HepG2 (cell line): Measurements from ENCODE around the gene IGFBP6. TPM values are rescaled to one million over a fixed set of nuclear protein-coding genes. Genes with fewer than 3 reads are reported as not detected.

Experiments used
- ATAC-seq: fragments of 200-7000 bp; cut with Tn5 transposase; 3 replicates; pipeline ENCODE4 v1.9.1; 2020; ENCODE audit warnings: mild to moderate bottlenecking, moderate library complexity
- Bru-seq: library from RNA; stranded (reverse); fragments of 400-500 nt; gene quantifications from one replicate; lab custom pipeline; 2021; lab: Mats Ljungman, UMichigan
- BruChase-seq, 2 experiments: library from RNA; stranded (reverse); fragments of 400-500 nt; gene quantifications; one replicate each; lab custom pipeline; 2021; lab: Mats Ljungman, UMichigan
- BruUV-seq: library from RNA; stranded (reverse); fragments of 400-500 nt; replicated peaks from 2 replicates; lab custom pipeline; 2021; lab: Mats Ljungman, UMichigan
- CTCF ChIA-PET: fragments of 300-600 bp; formaldehyde crosslinking; extraction: SDS; loops from one replicate; lab custom pipeline; 2021; ENCODE audit warnings: low total read pairs, inconsistent platforms, low intra/inter-chr PET ratio; lab: Yijun Ruan, JAX
- POLR2A ChIA-PET: fragments of 350-600 bp; sonication (Branson Sonifier 250); formaldehyde crosslinking; loops from one replicate; lab custom pipeline; 2020; ENCODE audit warnings: antibody characterized with exemption, inconsistent platforms; lab: Yijun Ruan, JAX
- DNase-seq: peaks from one replicate; pipeline ENCODE4 v3.0.0-alpha.2; 2015; ENCODE audit warnings: low spot score
- FAIRE-seq: peaks from 3 replicates; lab custom pipeline; 2011; peaks lifted over from hg19 to GRCh38; lab: Jason Lieb, UNC
- H2AFZ ChIP-seq: one replicate; pipeline ENCODE4 v1.6.1; 2011; ENCODE audit warnings: low read length, inconsistent platforms
- H3K27ac ChIP-seq: fragments of 300-600 bp; 3 replicates; pipeline ENCODE4 v1.8.0; 2011; ENCODE audit warnings: mixed run types, mild to moderate bottlenecking, mixed read lengths, low read length, inconsistent platforms; ENCODE audit not compliant: insufficient read depth; ENCODE audit errors: extremely low read length
- H3K27me3 ChIP-seq, 2 experiments: fragments of 200-600 bp in 1 of 2; 2 replicates in 1 of 2; 3 replicates in 1 of 2; pipeline versions ENCODE4 v1.6.0 to v1.8.0; 2011; ENCODE audit warnings: low read length in 2 of 2, mild to moderate bottlenecking in 2 of 2, moderate library complexity in 2 of 2, inconsistent platforms in 1 of 2; ENCODE audit not compliant: insufficient read depth in 2 of 2, control insufficient read depth in 1 of 2
- H3K36me3 ChIP-seq, 2 experiments: fragments of 200-600 bp in 1 of 2; replicated peaks in 1 of 2; 2 replicates in 1 of 2; 3 replicates in 1 of 2; pipeline versions ENCODE4 v1.5.1 to v1.8.0; 2011; ENCODE audit warnings: low read length in 2 of 2, inconsistent platforms in 1 of 2; ENCODE audit not compliant: insufficient read depth in 2 of 2, control insufficient read depth in 1 of 2
- H3K4me1 ChIP-seq: 2 replicates; pipeline ENCODE4 v1.5.1; 2012; ENCODE audit warnings: low read length, inconsistent platforms; ENCODE audit not compliant: insufficient read depth
- H3K4me2 ChIP-seq: 2 replicates; pipeline ENCODE4 v1.6.0; 2011; ENCODE audit warnings: low read depth, low read length, inconsistent platforms
- H3K4me3 ChIP-seq, 3 experiments: fragments of 200-600 bp in 1 of 3; sonication (generic), shearing (Covaris generic) in 1 of 3; replicated peaks in 1 of 3; 2 replicates each; pipeline ENCODE4 v1.5.1; 2011 to 2016; ENCODE audit warnings: low read length in 3 of 3, inconsistent platforms in 2 of 3, low read depth in 2 of 3, mild to moderate bottlenecking in 2 of 3, control low read depth in 1 of 3, mixed read lengths in 1 of 3; ENCODE audit not compliant: insufficient read depth in 1 of 3
- H3K79me2 ChIP-seq: one replicate; pipeline ENCODE4 v1.6.1; 2011; ENCODE audit warnings: low read length, inconsistent platforms; ENCODE audit not compliant: insufficient read depth
- H3K9ac ChIP-seq: 2 replicates; pipeline ENCODE4 v1.6.0; 2011; ENCODE audit warnings: mild to moderate bottlenecking, low read depth, low read length, inconsistent platforms; ENCODE audit not compliant: insufficient read depth
- H3K9me3 ChIP-seq: 2 replicates; pipeline ENCODE4 v1.5.1; 2012; ENCODE audit warnings: mild to moderate bottlenecking, low read length
- H4K20me1 ChIP-seq: 2 replicates; pipeline ENCODE4 v1.6.0; 2011; ENCODE audit warnings: inconsistent platforms, mild to moderate bottlenecking, low read length, moderate library complexity; ENCODE audit not compliant: insufficient read depth
- GPN1 ChIP-seq: sonication (generic); formaldehyde crosslinking; IDR thresholded peaks from 2 replicates; pipeline ENCODE4 v1.5.1; 2020; ENCODE audit warnings: missing genetic modification reagents, borderline replicate concordance
- HDAC1 ChIP-seq: sonication (generic); formaldehyde crosslinking; IDR thresholded peaks from 2 replicates; pipeline ENCODE4 v1.5.1; 2020; ENCODE audit warnings: mild to moderate bottlenecking, missing genetic modification reagents
- KAT8 ChIP-seq: IDR thresholded peaks from 2 replicates; pipeline ENCODE4 v1.6.1; 2016; ENCODE audit warnings: missing genetic modification reagents, missing compliant biosample characterization
- ZNF451 ChIP-seq: sonication (generic); formaldehyde crosslinking; IDR thresholded peaks from 2 replicates; pipeline ENCODE4 v1.5.0; 2020; ENCODE audit warnings: mild to moderate bottlenecking, missing genetic modification reagents
- ZSCAN12 ChIP-seq: sonication (generic); formaldehyde crosslinking; IDR thresholded peaks from 2 replicates; pipeline ENCODE4 v1.9.0; 2021; ENCODE audit warnings: mild to moderate bottlenecking, missing genetic modification reagents
- WGBS: methylation state at CpG from one replicate; pipeline ENCODE4 v1.1.6; 2017; ENCODE audit warnings: low lambda C conversion rate; 5-methylcytosine and 5-hydroxymethylcytosine counted together
- in situ Hi-C: cut with HindIII; loops from 2 replicates; pipeline ENCODE4 v1.10.0; 2017; ENCODE audit warnings: low pct_unique_long_range_greater_than_20kb; ENCODE audit not compliant: extremely low pct_ligation_motif_present
- intact Hi-C: fragments of 100-400 bp; cut with micrococcal nuclease; formaldehyde crosslinking; loops from one replicate; pipeline ENCODE4 v1.10.0; 2022; ENCODE audit not compliant: unreplicated experiment
- long read RNA-seq, 2 experiments: library from RNA in 1 of 2; library from polyadenylated mRNA in 1 of 2; stranded (forward) in 1 of 2; unstranded in 1 of 2; transcript quantifications; one replicate each; pipeline ENCODE4 v2.0.0, GENCODE V29; 2019 to 2022
- polyA minus RNA-seq, 3 experiments: library from RNA; depleted of rRNA, polyadenylated mRNA; stranded (reverse); fragments of >200 nt; gene quantifications; 2 replicates each; pipeline ENCODE4 v1.2.3, GENCODE V29; 2011; ENCODE audit warnings: low replicate concordance in 1 of 3
- polyA plus RNA-seq, 8 experiments: library from polyadenylated mRNA; depleted of rRNA in 3 of 8; stranded (reverse) in 7 of 8; unstranded in 1 of 8; fragments of >200 nt; fragmentation: Illumina TruSeq in 4 of 8; extraction: Trizol in 4 of 8; gene quantifications; 2 replicates each; pipeline versions ENCODE4 v1.2.1 to v1.2.3, GENCODE V29; 2011 to 2016; ENCODE audit warnings: low read depth in 4 of 8, missing spikeins in 1 of 8, mixed read lengths in 1 of 8; ENCODE audit not compliant: insufficient read depth in 1 of 8
- total RNA-seq, 5 experiments: library from RNA; depleted of rRNA; stranded (reverse); fragments of >200 nt; fragmentation: Illumina TruSeq; extraction: Trizol; gene quantifications; 2 replicates each; pipeline ENCODE4 v1.2.3, GENCODE V29; 2016; ENCODE audit warnings: low read depth in 1 of 5
- TF ChIP-seq, protein P1 (sequence below): sonication (generic); formaldehyde crosslinking; IDR thresholded peaks from 2 replicates; pipeline ENCODE4 v1.4.0; 2020; ENCODE audit warnings: mild to moderate bottlenecking, missing genetic modification reagents, borderline replicate concordance
- TF ChIP-seq, protein P2 (sequence below): sonication (generic); formaldehyde crosslinking; IDR thresholded peaks from 2 replicates; pipeline ENCODE4 v1.5.1; 2020; ENCODE audit warnings: mild to moderate bottlenecking, moderate library complexity, missing genetic modification reagents
- TF ChIP-seq, protein P3 (sequence below): sonication (generic); formaldehyde crosslinking; IDR thresholded peaks from 2 replicates; pipeline ENCODE4 v1.4.0; 2020; ENCODE audit warnings: missing genetic modification reagents

The IGFBP6 gene, protein sequence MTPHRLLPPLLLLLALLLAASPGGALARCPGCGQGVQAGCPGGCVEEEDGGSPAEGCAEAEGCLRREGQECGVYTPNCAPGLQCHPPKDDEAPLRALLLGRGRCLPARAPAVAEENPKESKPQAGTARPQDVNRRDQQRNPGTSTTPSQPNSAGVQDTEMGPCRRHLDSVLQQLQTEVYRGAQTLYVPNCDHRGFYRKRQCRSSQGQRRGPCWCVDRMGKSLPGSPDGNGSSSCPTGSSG
- 2.1 and 3.9 TPM in 2 replicates for total RNA-seq (2016; rRNA removed; fragmentation: Illumina TruSeq; extraction: Trizol)
- 5.3 and 5.9 TPM in 2 replicates for total RNA-seq (2016; cell fraction: cytosol; rRNA removed; fragmentation: Illumina TruSeq; extraction: Trizol; ENCODE audit: low read depth)
- 2.5 and 4.7 TPM in 2 replicates for total RNA-seq (2016; cell fraction: insoluble cytoplasmic fraction; rRNA removed; fragmentation: Illumina TruSeq; extraction: Trizol)
- 3.3 and 3.5 TPM in 2 replicates for total RNA-seq (2016; cell fraction: membrane; rRNA removed; fragmentation: Illumina TruSeq; extraction: Trizol)
- 1.9 and 3.2 TPM in 2 replicates for total RNA-seq (2016; cell fraction: nucleus; rRNA removed; fragmentation: Illumina TruSeq; extraction: Trizol)
- polyA plus RNA-seq (2011; rRNA removed): 22.6 and 25.2 TPM in 2 replicates
- 19.0 and 41.0 TPM in 2 replicates for polyA plus RNA-seq (2011; cell fraction: cytosol; rRNA removed)
- polyA plus RNA-seq (2011; cell fraction: nucleus; rRNA removed): 8.4 and 9.6 TPM in 2 replicates
- polyA plus RNA-seq (2012): 3.4 and 4.6 TPM in 2 replicates
- polyA plus RNA-seq (2016; cell fraction: cytosol; fragmentation: Illumina TruSeq; extraction: Trizol; ENCODE audit: low read depth): 4.2 and 5.7 TPM in 2 replicates
- 2.0 and 2.4 TPM in 2 replicates for polyA plus RNA-seq (2016; cell fraction: insoluble cytoplasmic fraction; fragmentation: Illumina TruSeq; extraction: Trizol; ENCODE audit: low read depth)
- polyA plus RNA-seq (2016; cell fraction: membrane; fragmentation: Illumina TruSeq; extraction: Trizol; ENCODE audit: low read depth): 3.2 and 3.8 TPM in 2 replicates
- polyA plus RNA-seq (2016; cell fraction: nucleus; fragmentation: Illumina TruSeq; extraction: Trizol; ENCODE audit: insufficient read depth, low read depth): 5.4 and 7.5 TPM in 2 replicates
- 9.0 and 27.1 TPM in 2 replicates for polyA minus RNA-seq (2011; rRNA and poly(A)+ RNA removed; ENCODE audit: low replicate concordance)
- 8.7 and 9.5 TPM in 2 replicates for polyA minus RNA-seq (2011; cell fraction: cytosol; rRNA and poly(A)+ RNA removed)
- polyA minus RNA-seq (2011; cell fraction: nucleus; rRNA and poly(A)+ RNA removed): 0.77 and 1.6 TPM in 2 replicates
- percentile 23 among the genes with signal in this experiment for Bru-seq, nascent RNA
- percentile 30 among the genes with signal in this experiment for BruChase-seq, experiment 1, labeled RNA remaining after a 6-hour chase
- percentile 27 among the genes with signal in this experiment for BruChase-seq, experiment 2, labeled RNA remaining after a 2-hour chase
- long read RNA-seq, experiment 1, transcript IGFBP6-201 (4 exons, 1,169 nt): major isoform, 8 of 11 reads
- long read RNA-seq, experiment 1, partial matches to known transcripts: 2 of 11 reads
- long read RNA-seq, experiment 1, other reads (novel, unspliced or antisense): 0 of 11 reads
- long read RNA-seq, experiment 2, transcript IGFBP6-201 (4 exons, 1,169 nt): major isoform, 32 of 42 reads
- long read RNA-seq, experiment 2, partial matches to known transcripts: 5 of 42 reads
- long read RNA-seq, experiment 2, other reads (novel, unspliced or antisense): 3 of 42 reads

DNA sequence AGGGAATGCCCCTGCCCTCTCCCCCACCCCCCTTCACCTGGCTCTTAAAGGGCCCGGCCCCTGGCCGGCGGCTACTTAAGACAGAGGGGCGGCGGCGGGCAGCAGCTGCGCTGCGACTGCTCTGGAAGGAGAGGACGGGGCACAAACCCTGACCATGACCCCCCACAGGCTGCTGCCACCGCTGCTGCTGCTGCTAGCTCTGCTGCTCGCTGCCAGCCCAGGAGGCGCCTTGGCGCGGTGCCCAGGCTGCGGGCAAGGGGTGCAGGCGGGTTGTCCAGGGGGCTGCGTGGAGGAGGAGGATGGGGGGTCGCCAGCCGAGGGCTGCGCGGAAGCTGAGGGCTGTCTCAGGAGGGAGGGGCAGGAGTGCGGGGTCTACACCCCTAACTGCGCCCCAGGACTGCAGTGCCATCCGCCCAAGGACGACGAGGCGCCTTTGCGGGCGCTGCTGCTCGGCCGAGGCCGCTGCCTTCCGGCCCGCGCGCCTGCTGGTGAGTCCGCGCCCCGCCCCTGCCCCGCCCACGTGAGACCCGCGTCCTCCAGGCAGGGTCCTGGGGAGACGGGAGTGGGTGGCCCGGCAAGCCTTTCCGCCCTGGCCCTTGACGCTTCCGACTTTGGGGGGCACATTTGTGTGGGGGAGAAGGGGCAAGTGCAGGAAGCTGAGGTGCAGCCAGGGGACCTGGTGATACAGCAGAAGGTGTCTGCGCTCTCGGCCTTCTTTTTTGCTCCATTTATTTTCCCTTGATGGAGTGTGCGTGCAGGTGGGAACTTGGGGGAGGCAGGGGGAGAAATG is at the start of gene IGFBP6:
Gene IGFBP6 (plus strand): TSS at position 104 of the 790 bp plus-strand sequence. CDS start 51 bp downstream, at position 155.
- peak; percentile 67 for ATAC-seq
- Histone ChIP-seq H3K9me3 (no peaks in the 10 kb centered on the region), H3K9ac (peak within 1 kb of the TSS; percentile 40), H3K4me2 (peak within 1 kb of the TSS; percentile 94), H4K20me1 (no peaks in the 10 kb centered on the region), H3K4me1 (peaks cover 85% of the 10 kb centered on the region), H3K79me2 (no peaks in the 10 kb centered on the region), H2AFZ (no peak within 1 kb of the TSS), H3K27me3 (peaks cover 0 to 10% of the 10 kb centered on the region in 2 experiments; a peak in 3 of 5 replicates), H3K27ac (no peak within 1 kb of the TSS), H3K4me3 (peak within 1 kb of the TSS; percentile 56 to 90 (median 78)), H3K36me3 (no peaks in the 10 kb centered on the region)
- in situ Hi-C loops: no loop called here
- 7% methylated on average over 2 of the region's 51 CpGs for WGBS
- BruUV-seq: no TSS peak
- no peak for DNase-seq
- CTCF ChIA-PET: no interaction called here
- FAIRE-seq: no peak
- POLR2A ChIA-PET: interaction anchor here (0.7 to 3.6 kb wide), 4 partner anchors 13 to 49 kb away, joined by 3 to 42 read pairs (median 4); partner anchors contain the start of gene SPRYD3
- intact Hi-C loops: loop anchor here (2.0 kb wide), 1 partner anchor 19 kb away; the partner anchor contains the start of gene SPRYD3
- TF ChIP-seq ZSCAN12 (CRISPR knock-in tag): no peak
- TF ChIP-seq KAT8: no peak
- TF ChIP-seq, protein P1, sequence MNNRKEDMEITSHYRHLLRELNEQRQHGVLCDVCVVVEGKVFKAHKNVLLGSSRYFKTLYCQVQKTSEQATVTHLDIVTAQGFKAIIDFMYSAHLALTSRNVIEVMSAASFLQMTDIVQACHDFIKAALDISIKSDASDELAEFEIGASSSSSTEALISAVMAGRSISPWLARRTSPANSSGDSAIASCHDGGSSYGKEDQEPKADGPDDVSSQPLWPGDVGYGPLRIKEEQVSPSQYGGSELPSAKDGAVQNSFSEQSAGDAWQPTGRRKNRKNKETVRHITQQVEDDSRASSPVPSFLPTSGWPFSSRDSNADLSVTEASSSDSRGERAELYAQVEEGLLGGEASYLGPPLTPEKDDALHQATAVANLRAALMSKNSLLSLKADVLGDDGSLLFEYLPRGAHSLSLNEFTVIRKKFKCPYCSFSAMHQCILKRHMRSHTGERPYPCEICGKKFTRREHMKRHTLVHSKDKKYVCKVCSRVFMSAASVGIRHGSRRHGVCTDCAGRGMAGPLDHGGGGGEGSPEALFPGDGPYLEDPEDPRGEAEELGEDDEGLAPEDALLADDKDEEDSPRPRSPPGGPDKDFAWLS (CRISPR knock-in tag): no peak
- no peak for TF ChIP-seq GPN1 (CRISPR knock-in tag)
- 0 out of 2 replicates have a peak, but pooled peaks have one; percentile 71 for TF ChIP-seq ZNF451 (CRISPR knock-in tag)
- TF ChIP-seq, protein P2, sequence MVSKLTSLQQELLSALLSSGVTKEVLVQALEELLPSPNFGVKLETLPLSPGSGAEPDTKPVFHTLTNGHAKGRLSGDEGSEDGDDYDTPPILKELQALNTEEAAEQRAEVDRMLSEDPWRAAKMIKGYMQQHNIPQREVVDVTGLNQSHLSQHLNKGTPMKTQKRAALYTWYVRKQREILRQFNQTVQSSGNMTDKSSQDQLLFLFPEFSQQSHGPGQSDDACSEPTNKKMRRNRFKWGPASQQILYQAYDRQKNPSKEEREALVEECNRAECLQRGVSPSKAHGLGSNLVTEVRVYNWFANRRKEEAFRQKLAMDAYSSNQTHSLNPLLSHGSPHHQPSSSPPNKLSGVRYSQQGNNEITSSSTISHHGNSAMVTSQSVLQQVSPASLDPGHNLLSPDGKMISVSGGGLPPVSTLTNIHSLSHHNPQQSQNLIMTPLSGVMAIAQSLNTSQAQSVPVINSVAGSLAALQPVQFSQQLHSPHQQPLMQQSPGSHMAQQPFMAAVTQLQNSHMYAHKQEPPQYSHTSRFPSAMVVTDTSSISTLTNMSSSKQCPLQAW (CRISPR knock-in tag): no peak
- TF ChIP-seq, protein P3, sequence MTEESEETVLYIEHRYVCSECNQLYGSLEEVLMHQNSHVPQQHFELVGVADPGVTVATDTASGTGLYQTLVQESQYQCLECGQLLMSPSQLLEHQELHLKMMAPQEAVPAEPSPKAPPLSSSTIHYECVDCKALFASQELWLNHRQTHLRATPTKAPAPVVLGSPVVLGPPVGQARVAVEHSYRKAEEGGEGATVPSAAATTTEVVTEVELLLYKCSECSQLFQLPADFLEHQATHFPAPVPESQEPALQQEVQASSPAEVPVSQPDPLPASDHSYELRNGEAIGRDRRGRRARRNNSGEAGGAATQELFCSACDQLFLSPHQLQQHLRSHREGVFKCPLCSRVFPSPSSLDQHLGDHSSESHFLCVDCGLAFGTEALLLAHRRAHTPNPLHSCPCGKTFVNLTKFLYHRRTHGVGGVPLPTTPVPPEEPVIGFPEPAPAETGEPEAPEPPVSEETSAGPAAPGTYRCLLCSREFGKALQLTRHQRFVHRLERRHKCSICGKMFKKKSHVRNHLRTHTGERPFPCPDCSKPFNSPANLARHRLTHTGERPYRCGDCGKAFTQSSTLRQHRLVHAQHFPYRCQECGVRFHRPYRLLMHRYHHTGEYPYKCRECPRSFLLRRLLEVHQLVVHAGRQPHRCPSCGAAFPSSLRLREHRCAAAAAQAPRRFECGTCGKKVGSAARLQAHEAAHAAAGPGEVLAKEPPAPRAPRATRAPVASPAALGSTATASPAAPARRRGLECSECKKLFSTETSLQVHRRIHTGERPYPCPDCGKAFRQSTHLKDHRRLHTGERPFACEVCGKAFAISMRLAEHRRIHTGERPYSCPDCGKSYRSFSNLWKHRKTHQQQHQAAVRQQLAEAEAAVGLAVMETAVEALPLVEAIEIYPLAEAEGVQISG (CRISPR knock-in tag): 0 out of 2 replicates have a peak, but pooled peaks have one; percentile 13
- TF ChIP-seq HDAC1 (CRISPR knock-in tag): peak; percentile 25; the same call in 1 of the 2 replicates
